GM23338 (cell line): Measurements from ENCODE around the gene KLF1. TPM values are rescaled to one million over a fixed set of nuclear protein-coding genes. Genes with fewer than 3 reads are reported as not detected.

Experiments
- ATAC-seq: fragments of 200-7000 bp; cut with Tn5 transposase; 3 replicates; pipeline ENCODE4 v1.9.1; 2020
- DNase-seq: peaks from one replicate; pipeline ENCODE4 v3.0.0-alpha.2; 2015; ENCODE audit warnings: low spot score
- H2AFZ ChIP-seq: fragments of 200-600 bp; sonication (generic); 2 replicates; pipeline ENCODE4 v1.8.0; 2016; ENCODE audit warnings: antibody characterized with exemption, mild to moderate bottlenecking, moderate library complexity
- H3F3A ChIP-seq: fragments of 200-600 bp; sonication (generic); replicated peaks from 2 replicates; pipeline ENCODE4 v1.8.0; 2017; ENCODE audit warnings: antibody characterized with exemption, mixed run types, low read depth
- H3K27ac ChIP-seq: fragments of 200-600 bp; sonication (generic); 2 replicates; pipeline ENCODE4 v1.6.1; 2016; ENCODE audit warnings: low read depth
- H3K27me3 ChIP-seq: fragments of 200-600 bp; sonication (generic); 2 replicates; pipeline ENCODE4 v1.8.0; 2016; ENCODE audit warnings: mild to moderate bottlenecking, mixed run types, moderate library complexity; ENCODE audit not compliant: insufficient read depth
- H3K36me3 ChIP-seq: fragments of 200-600 bp; sonication (generic); 2 replicates; pipeline ENCODE4 v1.8.0; 2016; ENCODE audit warnings: mild to moderate bottlenecking; ENCODE audit not compliant: insufficient read depth
- H3K4me1 ChIP-seq: fragments of 200-600 bp; sonication (generic); 2 replicates; pipeline ENCODE4 v1.8.0; 2016; ENCODE audit warnings: mild to moderate bottlenecking, moderate library complexity; ENCODE audit not compliant: insufficient read depth
- H3K4me2 ChIP-seq: fragments of 200-600 bp; sonication (generic); 2 replicates; pipeline ENCODE4 v1.7.1; 2017; ENCODE audit warnings: mixed run types
- H3K4me3 ChIP-seq: fragments of 200-600 bp; sonication (generic); 2 replicates; pipeline ENCODE4 v1.6.1; 2016; ENCODE audit warnings: mixed run types
- H3K79me2 ChIP-seq: fragments of 200-600 bp; sonication (generic); replicated peaks from 2 replicates; pipeline ENCODE4 v1.8.0; 2017; ENCODE audit warnings: mild to moderate bottlenecking; ENCODE audit not compliant: insufficient read depth
- H3K9me2 ChIP-seq: fragments of 200-600 bp; sonication (generic); 2 replicates; pipeline ENCODE4 v1.8.0; 2017; ENCODE audit not compliant: insufficient read depth
- H4K20me1 ChIP-seq: fragments of 200-600 bp; sonication (generic); replicated peaks from 2 replicates; pipeline ENCODE4 v1.8.0; 2017; ENCODE audit warnings: mild to moderate bottlenecking; ENCODE audit not compliant: insufficient read depth
- H3K27ac Mint-ChIP-seq: 2 replicates; pipeline ENCODE4 v1.8.0; 2020; ENCODE audit warnings: inconsistent platforms, mild to moderate bottlenecking, moderate library complexity, mixed read lengths
- H3K27me3 Mint-ChIP-seq: 3 replicates; pipeline ENCODE4 v1.8.0; 2022; ENCODE audit warnings: low read depth, mild to moderate bottlenecking, moderate library complexity, mixed read lengths, inconsistent platforms; ENCODE audit not compliant: insufficient read depth, poor library complexity
- H3K36me3 Mint-ChIP-seq: 3 replicates; pipeline ENCODE4 v1.8.0; 2021; ENCODE audit warnings: low read depth, mild to moderate bottlenecking, inconsistent platforms, moderate library complexity, mixed read lengths
- H3K4me1 Mint-ChIP-seq: 3 replicates; pipeline ENCODE4 v1.8.0; 2020; ENCODE audit warnings: mild to moderate bottlenecking, inconsistent platforms, mixed read lengths
- H3K4me3 Mint-ChIP-seq: 3 replicates; pipeline ENCODE4 v1.8.0; 2021; ENCODE audit warnings: moderate library complexity, mild to moderate bottlenecking, inconsistent platforms, mixed read lengths
- H3K9me3 Mint-ChIP-seq: 3 replicates; pipeline ENCODE4 v1.8.0; 2020; ENCODE audit warnings: moderate library complexity, mild to moderate bottlenecking, inconsistent platforms, mixed read lengths
- CTCF ChIP-seq, 2 experiments: fragments of 200-600 bp in 1 of 2; sonication (generic) in 1 of 2; conservative IDR thresholded peaks; 2 replicates each; pipeline versions ENCODE4 v1.5.1 to v1.6.1; 2016 to 2017; ENCODE audit warnings: antibody characterized with exemption in 2 of 2, low read depth in 2 of 2, mild to moderate bottlenecking in 2 of 2, moderate library complexity in 1 of 2
- ETS1 ChIP-seq: IDR thresholded peaks from 2 replicates; pipeline ENCODE4 v1.6.1; 2016; ENCODE audit warnings: antibody characterized with exemption
- EZH2 ChIP-seq: fragments of 200-600 bp; sonication (generic); IDR thresholded peaks from one replicate; pipeline ENCODE4 v1.8.0; 2017; ENCODE audit warnings: antibody characterized with exemption, mild to moderate bottlenecking, low read depth; ENCODE audit not compliant: unreplicated experiment
- EZH2phosphoT487 ChIP-seq: fragments of 200-600 bp; sonication (generic); IDR thresholded peaks from one replicate; pipeline ENCODE4 v1.8.1; 2018; ENCODE audit warnings: antibody characterized with exemption; ENCODE audit not compliant: unreplicated experiment
- POLR2AphosphoS5 ChIP-seq: IDR thresholded peaks from 2 replicates; pipeline ENCODE4 v1.6.1; 2016; ENCODE audit warnings: antibody characterized with exemption, low read depth
- REST ChIP-seq: IDR thresholded peaks from one replicate; pipeline ENCODE4 v1.6.1; 2018; ENCODE audit warnings: antibody characterized with exemption; ENCODE audit not compliant: unreplicated experiment
- STAT1 ChIP-seq: IDR thresholded peaks from one replicate; pipeline ENCODE4 v1.6.1; 2016; ENCODE audit warnings: antibody characterized with exemption; ENCODE audit not compliant: unreplicated experiment
- polyA plus RNA-seq: library from polyadenylated mRNA; unstranded; fragments of >200 nt; fragmentation: Nextera tagmentation; extraction: Ambion mirVana; gene quantifications from 2 replicates; pipeline ENCODE4 v1.2.1, GENCODE V29; 2016
- total RNA-seq: library from RNA; depleted of rRNA; stranded (reverse); fragments of >200 nt; shearing (Covaris generic); gene quantifications from 2 replicates; pipeline ENCODE4 v1.2.3, GENCODE V29; 2014

KLF1 gene
- total and polyA plus RNA-seq, 2 experiments from 2014 or later: 0.74 to 1.1 TPM

- H3K27me3 Mint-ChIP-seq: peaks cover 6% of the 10 kb centered on the region
- ATAC-seq (peak; percentile 27), DNase-seq (peak; percentile 46)
- H3K4me1 Mint-ChIP-seq: peaks cover 27% of the 10 kb centered on the region
- peak overlapping the region; percentile 81 for H3K27ac Mint-ChIP-seq
- Histone ChIP-seq H3K4me2 (peak overlapping the region; percentile 95), H2AFZ (no peak overlapping the region), H3K79me2 (no peaks in the 10 kb centered on the region), H4K20me1 (no peaks in the 10 kb centered on the region; the same call in 1 of the 2 replicates), H3K27ac (peak overlapping the region; percentile 63; the same call in 1 of the 2 replicates), H3K9me2 (no peaks in the 10 kb centered on the region), H3K27me3 (no peaks in the 10 kb centered on the region), H3K36me3 (no peaks in the 10 kb centered on the region), H3K4me1 (peaks cover 21% of the 10 kb centered on the region), H3F3A (peaks cover 20% of the 10 kb centered on the region; the same call in 1 of the 2 replicates), H3K4me3 (peak overlapping the region; percentile 74)
- peaks cover 18% of the 10 kb centered on the region for H3K36me3 Mint-ChIP-seq
- no peak for TF ChIP-seq ETS1
- TF ChIP-seq POLR2AphosphoS5: no peak
- TF ChIP-seq STAT1: no peak
- H3K9me3 Mint-ChIP-seq: no peaks in the 10 kb centered on the region; the same call in none of the 3 replicates
- peak overlapping the region; percentile 75 for H3K4me3 Mint-ChIP-seq
Measured at GRCh38 chr19:12866416-12867119, 20.4 kb downstream of the KLF1 start.

GRCh38 chr19:12865746-12866415, 21.1 kb downstream of the KLF1 start:
- H3K4me1 ChIP-seq: peaks cover 21% of the 10 kb centered on the region
- Mint-ChIP-seq H3K9me3 (no peaks in the 10 kb centered on the region; the same call in 2 of the 3 replicates), H3K4me1 (peaks cover 27% of the 10 kb centered on the region), H3K36me3 (peaks cover 11% of the 10 kb centered on the region), H3K27ac (peak overlapping the region; percentile 81; the same call in 1 of the 2 replicates), H3K27me3 (peaks cover 9% of the 10 kb centered on the region), H3K4me3 (peak overlapping the region; percentile 75; the same call in 2 of the 3 replicates)
- TF ChIP-seq CTCF (conservative IDR thresholded peaks at IDR 0.05; ENCODE audit: low read depth in 2 of 2): no peak
- TF ChIP-seq EZH2phosphoT487: no peak
- TF ChIP-seq REST: no peak
- TF ChIP-seq EZH2: no peak
- H3K4me2 ChIP-seq: peak overlapping the region; percentile 95
- H3K79me2 ChIP-seq: no peaks in the 10 kb centered on the region
- H3K36me3 ChIP-seq: no peaks in the 10 kb centered on the region
- DNase-seq (peak; percentile 72), ATAC-seq (peak; percentile 16)
- no peak overlapping the region for H2AFZ ChIP-seq
- no peaks in the 10 kb centered on the region for H3K9me2 ChIP-seq
- no peaks in the 10 kb centered on the region for H3K27me3 ChIP-seq
- peak overlapping the region; percentile 72; the same call in 1 of the 2 replicates for H3K27ac ChIP-seq
- H3F3A ChIP-seq: peaks cover 20% of the 10 kb centered on the region; the same call in 1 of the 2 replicates
- no peaks in the 10 kb centered on the region; the same call in 1 of the 2 replicates for H4K20me1 ChIP-seq
- peak overlapping the region; percentile 20; the same call in 1 of the 2 replicates for H3K4me3 ChIP-seq
